ENCODE data around the gene TOPBP1. TPM values are rescaled to one million over a fixed set of nuclear protein-coding genes. Genes with fewer than 3 reads are reported as not detected.
"Not testable (repeated sequence)": the region's sequence is repeated elsewhere in the genome, so short reads cannot be mapped to it uniquely, and the experiment has no call there.

The TOPBP1 gene
- total RNA-seq, result 35.7 and 51.7 TPM in 2 replicates

GRCh38 chr3:133661454-133662277 lies at the start of gene TOPBP1:
Gene TOPBP1, minus strand, starts transcription at chr3:133661941. Its CDS starts 814 bp downstream, at chr3:133661127.
- peak; percentile 83 for DNase-seq

DNA sequence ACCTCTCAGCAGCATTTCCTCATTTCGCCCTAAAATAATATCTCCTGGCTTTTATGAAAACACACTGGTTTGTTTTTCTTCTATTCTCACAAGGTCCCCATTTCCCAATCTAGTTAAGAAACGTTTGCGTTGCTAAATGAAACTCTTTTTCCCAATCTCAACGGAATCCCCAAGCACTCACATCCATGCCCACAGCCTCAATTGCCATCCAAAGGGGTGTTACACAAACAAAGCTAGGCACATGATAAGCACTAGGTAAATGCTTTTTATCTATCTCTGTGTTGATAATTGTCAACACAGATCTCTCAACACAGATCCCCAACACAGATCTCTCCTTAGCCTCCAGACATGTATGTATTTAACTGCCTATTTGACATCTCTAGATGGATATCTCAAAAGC lies 49.3 kb upstream of the TOPBP1 start:
- DNase-seq, result no peak

- no peak for DNase-seq
Measured at GRCh38 chr3:133709139-133709750, 47.5 kb upstream of the TOPBP1 start.

DNA sequence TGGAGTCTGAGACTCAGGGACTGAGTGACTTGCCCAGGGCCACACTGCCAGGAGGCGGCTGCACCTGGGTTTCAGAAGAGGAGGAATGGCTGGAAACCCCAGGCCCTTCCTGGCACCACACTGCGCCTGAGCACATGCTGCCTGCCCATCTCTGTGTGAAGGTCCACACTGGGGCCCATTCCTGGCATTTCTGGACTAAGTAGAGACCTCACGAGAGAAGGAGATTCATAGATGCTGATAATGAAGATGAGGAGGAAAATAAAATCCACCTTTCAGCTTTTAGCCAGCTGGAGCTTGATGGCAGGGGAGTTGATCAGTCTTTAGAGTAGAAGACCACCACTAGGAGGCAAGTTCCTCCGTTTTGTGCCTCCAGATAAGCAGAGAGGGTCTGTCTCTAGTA lies 44.3 kb upstream of the TOPBP1 start:
- DNase-seq, result no peak

- no peak for DNase-seq
Measured at GRCh38 chr3:133703915-133704314, 42.2 kb upstream of the TOPBP1 start.

- no peak for DNase-seq
Measured at GRCh38 chr3:133701435-133702358, 40.0 kb upstream of the TOPBP1 start.

GRCh38 chr3:133700351-133700750 lies 38.6 kb upstream of the TOPBP1 start:
- no peak for DNase-seq

- no peak for DNase-seq
Measured at GRCh38 chr3:133699903-133700302, 38.2 kb upstream of the TOPBP1 start.

- no peak for DNase-seq
Measured at GRCh38 chr3:133699467-133699866, 37.7 kb upstream of the TOPBP1 start.

DNA sequence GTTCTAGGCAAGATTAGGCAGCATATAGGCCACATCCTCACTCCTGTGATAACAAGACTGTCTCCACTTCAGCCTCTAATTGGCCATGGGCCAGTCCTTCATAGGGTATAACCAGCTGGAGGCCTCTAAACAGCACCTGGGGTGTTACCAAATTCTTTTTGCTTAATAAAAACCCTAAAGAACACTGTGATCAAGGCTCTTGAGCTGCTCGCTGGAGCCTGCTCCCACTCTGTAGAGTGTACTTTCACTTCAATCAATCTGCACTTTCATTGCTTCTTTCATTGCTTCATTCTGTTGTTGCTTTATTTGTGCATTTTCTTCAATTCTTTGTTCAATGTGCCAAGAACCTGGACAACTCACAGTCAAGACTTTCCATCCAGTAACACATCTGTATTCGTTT lies 36.2 kb upstream of the TOPBP1 start:
- no peak for DNase-seq

GRCh38 chr3:133695560-133696171 lies 33.9 kb upstream of the TOPBP1 start:
- DNase-seq, result no peak

GRCh38 chr3:133694288-133695268 lies 32.8 kb upstream of the TOPBP1 start:
- no peak for DNase-seq

DNA sequence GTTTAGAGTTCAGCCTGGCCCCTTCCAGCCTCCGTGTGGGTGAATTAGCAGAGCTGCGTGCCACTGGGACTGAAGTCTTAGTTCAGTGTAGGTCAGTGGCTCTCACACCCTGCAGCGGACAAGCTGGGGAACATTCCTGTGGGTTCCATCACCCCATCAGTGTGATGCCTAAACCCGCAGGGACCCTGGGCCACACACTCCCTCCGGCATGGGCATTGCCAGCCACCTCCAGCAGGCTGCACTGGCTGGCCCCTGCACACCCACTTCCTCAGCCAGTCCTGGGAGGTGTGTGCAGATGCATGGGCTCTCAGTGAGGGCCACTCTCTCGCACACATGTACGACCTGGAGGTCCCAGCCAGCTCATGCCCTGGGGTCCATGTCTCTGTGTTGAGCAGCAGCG lies 32.1 kb upstream of the TOPBP1 start:
- no peak for DNase-seq

GRCh38 chr3:133692759-133693158 lies 31.0 kb upstream of the TOPBP1 start:
- no peak for DNase-seq

DNA sequence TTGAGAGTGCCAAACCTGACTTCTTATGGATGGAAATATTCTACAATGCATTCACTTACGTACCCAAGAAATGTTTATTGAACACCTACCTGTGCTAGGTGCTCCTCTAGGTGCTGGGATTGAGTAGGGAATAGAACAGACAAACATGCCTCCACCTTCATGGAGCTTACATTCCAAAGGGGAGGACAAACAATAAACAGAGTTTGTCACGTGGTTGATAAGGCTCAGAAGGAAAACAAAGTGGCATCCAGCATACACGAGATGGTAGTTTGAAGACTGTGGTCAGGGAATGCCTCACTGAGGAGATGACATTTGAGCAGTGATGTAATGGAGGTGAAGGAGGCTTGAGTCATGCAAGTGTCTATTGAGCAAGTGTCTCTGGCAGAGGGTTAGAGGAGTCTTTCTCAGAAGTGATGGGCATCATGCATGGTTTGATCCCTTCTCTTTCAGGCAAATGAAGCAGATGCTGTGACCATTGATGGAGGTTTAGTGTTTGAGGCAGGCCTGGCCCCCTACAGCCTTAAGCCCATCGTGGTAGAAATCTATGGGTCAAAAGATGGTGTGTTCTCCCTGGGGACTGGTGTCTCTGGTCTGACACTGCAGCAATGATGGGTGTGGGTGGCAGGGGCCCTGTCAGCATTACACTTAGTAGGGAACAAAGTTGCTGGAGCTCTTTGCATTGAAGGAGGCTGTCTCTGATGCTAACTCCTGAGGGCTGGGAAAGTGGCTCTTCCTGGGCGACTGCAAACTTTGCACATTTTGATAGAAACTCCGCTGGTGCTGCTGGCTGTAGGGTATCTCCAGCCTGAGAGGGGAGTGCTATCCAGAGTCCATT lies 29.7 kb upstream of the TOPBP1 start:
- no peak for DNase-seq

DNA sequence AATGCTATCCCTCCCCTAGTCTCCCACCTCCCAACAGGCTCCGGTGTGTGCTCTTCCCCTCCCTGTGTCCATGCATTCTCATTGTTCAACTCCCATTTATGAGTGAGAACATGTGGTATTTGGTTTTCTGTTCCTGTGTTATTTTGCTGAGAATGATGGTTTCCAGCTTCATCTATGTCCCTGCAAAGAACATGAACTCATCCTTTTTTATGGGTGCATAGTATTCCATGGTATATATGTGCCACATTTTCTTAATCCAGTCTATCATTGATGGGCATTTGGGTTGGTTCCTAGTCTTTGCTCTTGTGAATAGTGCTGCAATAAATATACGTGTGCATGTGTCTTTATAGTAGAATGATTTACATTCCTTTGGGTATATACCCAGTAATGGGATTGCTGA lies 16.3 kb upstream of the TOPBP1 start:
- not testable (repeated sequence) for DNase-seq

DNA sequence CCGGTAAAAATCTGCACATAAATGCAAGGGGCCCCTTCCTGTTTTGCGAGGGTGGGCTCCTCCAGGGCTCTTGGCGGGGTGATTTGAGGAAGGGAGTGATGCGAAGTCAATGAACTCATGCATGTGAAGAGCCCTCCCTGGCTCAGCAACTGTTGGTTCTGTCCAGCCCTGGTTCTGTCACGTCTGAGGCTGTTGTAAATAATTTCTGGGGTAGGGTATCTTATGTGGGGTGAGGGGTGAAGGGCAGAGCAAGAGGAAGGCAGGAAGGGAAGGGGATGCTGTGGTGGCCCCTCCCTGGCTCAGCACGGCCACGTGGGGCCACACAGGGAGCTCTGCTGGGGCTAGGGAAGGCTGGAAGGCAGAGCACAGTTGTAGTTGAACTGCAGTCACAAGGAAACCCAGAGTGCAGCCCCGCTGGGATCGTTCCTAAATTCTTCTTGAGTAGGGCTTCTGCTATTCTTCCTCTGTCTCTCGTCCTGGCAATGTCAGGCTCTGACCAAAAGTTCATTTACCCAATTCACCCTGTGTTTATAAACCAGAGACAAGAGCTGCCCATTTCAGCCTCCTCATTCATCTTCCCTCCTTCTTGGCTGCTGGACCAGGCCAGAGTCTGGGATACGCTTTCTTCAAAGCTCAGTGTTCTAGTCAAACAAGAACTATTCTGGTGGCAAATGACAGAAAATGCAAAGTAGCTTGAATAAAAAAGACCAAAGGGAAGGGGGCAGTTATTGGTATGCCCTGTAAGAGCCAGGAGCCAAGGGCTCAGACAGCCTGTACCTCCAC lies 14.8 kb upstream of the TOPBP1 start:
- no peak for DNase-seq

GRCh38 chr3:133675631-133676335 lies 14.0 kb upstream of the TOPBP1 start:
- DNase-seq, result no peak
